WTC11 (cell line): Measurements from ENCODE around the gene MICAL1. TPM values are rescaled to one million over a fixed set of nuclear protein-coding genes. Genes with fewer than 3 reads are reported as not detected.

Source experiments
- ATAC-seq: fragments of 200-7000 bp; cut with Tn5 transposase; 2 replicates; pipeline ENCODE4 v1.10.0; 2021; ENCODE audit warnings: mild to moderate bottlenecking, moderate library complexity
- CTCF ChIA-PET: fragments of 300-600 bp; sonication (Branson Sonifier 250); formaldehyde crosslinking; loops from one replicate; lab custom pipeline; 2021; ENCODE audit warnings: antibody characterized with exemption; lab: Charles Lee
- POLR2A ChIA-PET: fragments of 350-600 bp; sonication (Branson Sonifier 250); formaldehyde crosslinking; loops from one replicate; lab custom pipeline; 2021; ENCODE audit warnings: antibody characterized with exemption; lab: Charles Lee
- DNase-seq: peaks from one replicate; pipeline ENCODE4 v3.0.0; 2021; ENCODE audit warnings: low spot score
- H3K27ac Mint-ChIP-seq: 2 replicates; pipeline ENCODE4 v1.8.0; 2021; ENCODE audit warnings: mixed read lengths
- H3K27me3 Mint-ChIP-seq: 2 replicates; pipeline ENCODE4 v1.8.0; 2021; ENCODE audit warnings: low read depth, mild to moderate bottlenecking, moderate library complexity, mixed read lengths
- H3K36me3 Mint-ChIP-seq: 2 replicates; pipeline ENCODE4 v1.8.0; 2021; ENCODE audit warnings: mixed read lengths
- H3K4me1 Mint-ChIP-seq: 2 replicates; pipeline ENCODE4 v1.8.0; 2022; ENCODE audit warnings: mixed read lengths
- H3K4me3 Mint-ChIP-seq: 2 replicates; pipeline ENCODE4 v1.8.0; 2021; ENCODE audit warnings: mild to moderate bottlenecking, moderate library complexity, mixed read lengths
- H3K9me3 Mint-ChIP-seq: 2 replicates; pipeline ENCODE4 v1.8.0; 2021; ENCODE audit warnings: mixed read lengths
- CBFB ChIP-seq: sonication (generic); formaldehyde crosslinking; IDR thresholded peaks from 2 replicates; pipeline ENCODE4 v1.8.1; 2022; ENCODE audit warnings: mild to moderate bottlenecking, low read depth, missing genetic modification reagents
- GTF2I ChIP-seq: fragments of 250-450 bp; sonication (Bioruptor Pico); conservative IDR thresholded peaks from 2 replicates; pipeline ENCODE4 v1.4.0; 2021; ENCODE audit warnings: mild to moderate bottlenecking
- HMGA2 ChIP-seq: fragments of 250-450 bp; sonication (Bioruptor Pico); IDR thresholded peaks from 2 replicates; pipeline ENCODE4 v1.4.0; 2021; ENCODE audit warnings: mild to moderate bottlenecking, moderate library complexity
- NFE2L1 ChIP-seq: sonication (generic); formaldehyde crosslinking; IDR thresholded peaks from 2 replicates; pipeline ENCODE4 v1.8.1; 2023; ENCODE audit warnings: missing genetic modification reagents
- NR2C2 ChIP-seq: sonication (generic); formaldehyde crosslinking; IDR thresholded peaks from 2 replicates; pipeline ENCODE4 v1.8.0; 2022; ENCODE audit warnings: mild to moderate bottlenecking, missing genetic modification reagents
- RORB ChIP-seq: fragments of 250-450 bp; sonication (Bioruptor Pico); IDR thresholded peaks from 2 replicates; pipeline ENCODE4 v1.9.0; 2021; ENCODE audit warnings: mild to moderate bottlenecking
- SMAD3 ChIP-seq: sonication (generic); formaldehyde crosslinking; IDR thresholded peaks from 2 replicates; pipeline ENCODE4 v1.8.0; 2022; ENCODE audit warnings: missing genetic modification reagents, mild to moderate bottlenecking, borderline replicate concordance
- SOX15 ChIP-seq: fragments of 250-450 bp; sonication (Bioruptor Pico); IDR thresholded peaks from 2 replicates; pipeline ENCODE4 v1.9.0; 2021; ENCODE audit warnings: mild to moderate bottlenecking
- SP1 ChIP-seq: sonication (generic); formaldehyde crosslinking; conservative IDR thresholded peaks from 2 replicates; pipeline ENCODE4 v1.8.1; 2022; ENCODE audit warnings: missing genetic modification reagents
- TEAD4 ChIP-seq: sonication (generic); formaldehyde crosslinking; IDR thresholded peaks from 2 replicates; pipeline ENCODE4 v1.8.0; 2022; ENCODE audit warnings: mild to moderate bottlenecking, missing genetic modification reagents
- TP53 ChIP-seq: sonication (generic); formaldehyde crosslinking; IDR thresholded peaks from 2 replicates; pipeline ENCODE4 v1.8.1; 2023; ENCODE audit warnings: mild to moderate bottlenecking, missing genetic modification reagents
- ZNF263 ChIP-seq: sonication (generic); formaldehyde crosslinking; IDR thresholded peaks from 2 replicates; pipeline ENCODE4 v1.8.1; 2022; ENCODE audit warnings: low read depth, mild to moderate bottlenecking, moderate library complexity, missing genetic modification reagents
- ZNF671 ChIP-seq: fragments of 250-450 bp; sonication (Bioruptor Pico); IDR thresholded peaks from 2 replicates; pipeline ENCODE4 v1.8.0; 2021; ENCODE audit warnings: mild to moderate bottlenecking
- total RNA-seq: library from RNA; stranded (reverse); gene quantifications from 3 replicates; pipeline ENCODE4 v1.2.3, GENCODE V29; 2021
- TF ChIP-seq, protein P1 (sequence below): sonication (generic); formaldehyde crosslinking; IDR thresholded peaks from 2 replicates; pipeline ENCODE4 v1.8.1; 2023; ENCODE audit warnings: mild to moderate bottlenecking, missing genetic modification reagents, borderline replicate concordance
- TF ChIP-seq, protein P2 (sequence below): fragments of 250-450 bp; sonication (Bioruptor Pico); IDR thresholded peaks from 2 replicates; pipeline ENCODE4 v1.8.0; 2021; ENCODE audit warnings: mild to moderate bottlenecking
- TF ChIP-seq, protein P3 (sequence below): fragments of 250-450 bp; sonication (Bioruptor Pico); IDR thresholded peaks from 2 replicates; pipeline ENCODE4 v1.9.0; 2021; ENCODE audit warnings: mild to moderate bottlenecking, borderline replicate concordance
- TF ChIP-seq, protein P4 (sequence below): sonication (generic); formaldehyde crosslinking; IDR thresholded peaks from 2 replicates; pipeline ENCODE4 v1.8.1; 2022; ENCODE audit warnings: mild to moderate bottlenecking, moderate library complexity, missing genetic modification reagents
- TF ChIP-seq, protein P5 (sequence below): sonication (generic); formaldehyde crosslinking; IDR thresholded peaks from 2 replicates; pipeline ENCODE4 v1.8.1; 2023; ENCODE audit warnings: mild to moderate bottlenecking, missing genetic modification reagents, moderate library complexity

Gene MICAL1
- total RNA-seq, 1 experiment from 2014 or later: 57.4 TPM

DNA sequence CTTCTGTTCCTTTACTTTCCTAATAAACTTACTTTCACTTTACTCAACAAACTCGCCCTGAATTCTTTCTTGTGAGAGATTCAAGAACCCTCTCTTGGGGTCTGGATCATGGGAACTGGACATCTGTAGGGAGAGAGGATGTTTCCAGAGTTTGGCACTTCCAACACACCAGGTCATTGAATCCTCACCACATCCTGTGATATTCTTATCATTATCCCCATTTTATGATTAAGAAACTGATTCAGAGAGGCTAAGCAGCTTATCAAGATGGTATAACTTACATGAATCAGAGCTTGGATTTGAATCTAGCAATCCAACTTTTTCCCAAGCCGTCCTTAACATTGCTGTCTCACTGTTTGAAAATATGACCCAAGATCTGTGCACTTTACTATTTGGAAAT lies 30.6 kb downstream of the MICAL1 start:
- Mint-ChIP-seq H3K4me1 (no peaks in the 10 kb centered on the region), H3K27ac (no peak overlapping the region), H3K36me3 (no peaks in the 10 kb centered on the region), H3K9me3 (no peaks in the 10 kb centered on the region), H3K4me3 (no peak overlapping the region), H3K27me3 (no peaks in the 10 kb centered on the region)
- DNase-seq (no peak), ATAC-seq (no peak)
- TF ChIP-seq HMGA2 (CRISPR knock-in tag): no peak
- no peak for TF ChIP-seq NR2C2
- ChIA-PET CTCF (no interaction called here), POLR2A (no interaction called here)

DNA sequence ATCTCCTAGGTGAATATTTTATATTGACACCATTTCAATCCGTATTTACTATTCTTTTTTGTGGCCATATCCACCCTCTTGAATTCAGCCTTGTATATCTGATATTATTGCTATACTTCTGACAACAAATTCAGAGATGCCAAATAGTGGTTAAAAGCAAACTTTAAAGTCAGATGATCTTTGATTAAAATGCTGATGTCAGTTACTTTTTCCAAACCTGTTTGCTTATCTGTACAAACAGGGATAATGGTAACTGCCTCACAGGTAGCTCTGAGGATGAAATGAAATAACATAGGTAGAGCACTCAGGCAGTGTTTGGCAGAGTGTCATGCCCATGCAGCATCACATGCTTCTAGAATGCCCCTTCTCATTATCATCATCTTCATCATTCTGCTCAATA lies 34.4 kb downstream of the MICAL1 start:
- H3K27ac Mint-ChIP-seq: no peak overlapping the region
- no peaks in the 10 kb centered on the region for H3K9me3 Mint-ChIP-seq
- TF ChIP-seq ZNF671 (CRISPR knock-in tag): no peak
- TF ChIP-seq RORB (CRISPR knock-in tag): no peak
- TF ChIP-seq NFE2L1 (CRISPR knock-in tag): no peak
- TF ChIP-seq, protein P1, sequence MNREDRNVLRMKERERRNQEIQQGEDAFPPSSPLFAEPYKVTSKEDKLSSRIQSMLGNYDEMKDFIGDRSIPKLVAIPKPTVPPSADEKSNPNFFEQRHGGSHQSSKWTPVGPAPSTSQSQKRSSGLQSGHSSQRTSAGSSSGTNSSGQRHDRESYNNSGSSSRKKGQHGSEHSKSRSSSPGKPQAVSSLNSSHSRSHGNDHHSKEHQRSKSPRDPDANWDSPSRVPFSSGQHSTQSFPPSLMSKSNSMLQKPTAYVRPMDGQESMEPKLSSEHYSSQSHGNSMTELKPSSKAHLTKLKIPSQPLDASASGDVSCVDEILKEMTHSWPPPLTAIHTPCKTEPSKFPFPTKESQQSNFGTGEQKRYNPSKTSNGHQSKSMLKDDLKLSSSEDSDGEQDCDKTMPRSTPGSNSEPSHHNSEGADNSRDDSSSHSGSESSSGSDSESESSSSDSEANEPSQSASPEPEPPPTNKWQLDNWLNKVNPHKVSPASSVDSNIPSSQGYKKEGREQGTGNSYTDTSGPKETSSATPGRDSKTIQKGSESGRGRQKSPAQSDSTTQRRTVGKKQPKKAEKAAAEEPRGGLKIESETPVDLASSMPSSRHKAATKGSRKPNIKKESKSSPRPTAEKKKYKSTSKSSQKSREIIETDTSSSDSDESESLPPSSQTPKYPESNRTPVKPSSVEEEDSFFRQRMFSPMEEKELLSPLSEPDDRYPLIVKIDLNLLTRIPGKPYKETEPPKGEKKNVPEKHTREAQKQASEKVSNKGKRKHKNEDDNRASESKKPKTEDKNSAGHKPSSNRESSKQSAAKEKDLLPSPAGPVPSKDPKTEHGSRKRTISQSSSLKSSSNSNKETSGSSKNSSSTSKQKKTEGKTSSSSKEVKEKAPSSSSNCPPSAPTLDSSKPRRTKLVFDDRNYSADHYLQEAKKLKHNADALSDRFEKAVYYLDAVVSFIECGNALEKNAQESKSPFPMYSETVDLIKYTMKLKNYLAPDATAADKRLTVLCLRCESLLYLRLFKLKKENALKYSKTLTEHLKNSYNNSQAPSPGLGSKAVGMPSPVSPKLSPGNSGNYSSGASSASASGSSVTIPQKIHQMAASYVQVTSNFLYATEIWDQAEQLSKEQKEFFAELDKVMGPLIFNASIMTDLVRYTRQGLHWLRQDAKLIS (CRISPR knock-in tag): no peak
- no peak for TF ChIP-seq SMAD3
- TF ChIP-seq, protein P2, sequence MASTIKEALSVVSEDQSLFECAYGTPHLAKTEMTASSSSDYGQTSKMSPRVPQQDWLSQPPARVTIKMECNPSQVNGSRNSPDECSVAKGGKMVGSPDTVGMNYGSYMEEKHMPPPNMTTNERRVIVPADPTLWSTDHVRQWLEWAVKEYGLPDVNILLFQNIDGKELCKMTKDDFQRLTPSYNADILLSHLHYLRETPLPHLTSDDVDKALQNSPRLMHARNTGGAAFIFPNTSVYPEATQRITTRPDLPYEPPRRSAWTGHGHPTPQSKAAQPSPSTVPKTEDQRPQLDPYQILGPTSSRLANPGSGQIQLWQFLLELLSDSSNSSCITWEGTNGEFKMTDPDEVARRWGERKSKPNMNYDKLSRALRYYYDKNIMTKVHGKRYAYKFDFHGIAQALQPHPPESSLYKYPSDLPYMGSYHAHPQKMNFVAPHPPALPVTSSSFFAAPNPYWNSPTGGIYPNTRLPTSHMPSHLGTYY (CRISPR knock-in tag): no peak
- no peak for TF ChIP-seq TEAD4
- TF ChIP-seq, protein P3, sequence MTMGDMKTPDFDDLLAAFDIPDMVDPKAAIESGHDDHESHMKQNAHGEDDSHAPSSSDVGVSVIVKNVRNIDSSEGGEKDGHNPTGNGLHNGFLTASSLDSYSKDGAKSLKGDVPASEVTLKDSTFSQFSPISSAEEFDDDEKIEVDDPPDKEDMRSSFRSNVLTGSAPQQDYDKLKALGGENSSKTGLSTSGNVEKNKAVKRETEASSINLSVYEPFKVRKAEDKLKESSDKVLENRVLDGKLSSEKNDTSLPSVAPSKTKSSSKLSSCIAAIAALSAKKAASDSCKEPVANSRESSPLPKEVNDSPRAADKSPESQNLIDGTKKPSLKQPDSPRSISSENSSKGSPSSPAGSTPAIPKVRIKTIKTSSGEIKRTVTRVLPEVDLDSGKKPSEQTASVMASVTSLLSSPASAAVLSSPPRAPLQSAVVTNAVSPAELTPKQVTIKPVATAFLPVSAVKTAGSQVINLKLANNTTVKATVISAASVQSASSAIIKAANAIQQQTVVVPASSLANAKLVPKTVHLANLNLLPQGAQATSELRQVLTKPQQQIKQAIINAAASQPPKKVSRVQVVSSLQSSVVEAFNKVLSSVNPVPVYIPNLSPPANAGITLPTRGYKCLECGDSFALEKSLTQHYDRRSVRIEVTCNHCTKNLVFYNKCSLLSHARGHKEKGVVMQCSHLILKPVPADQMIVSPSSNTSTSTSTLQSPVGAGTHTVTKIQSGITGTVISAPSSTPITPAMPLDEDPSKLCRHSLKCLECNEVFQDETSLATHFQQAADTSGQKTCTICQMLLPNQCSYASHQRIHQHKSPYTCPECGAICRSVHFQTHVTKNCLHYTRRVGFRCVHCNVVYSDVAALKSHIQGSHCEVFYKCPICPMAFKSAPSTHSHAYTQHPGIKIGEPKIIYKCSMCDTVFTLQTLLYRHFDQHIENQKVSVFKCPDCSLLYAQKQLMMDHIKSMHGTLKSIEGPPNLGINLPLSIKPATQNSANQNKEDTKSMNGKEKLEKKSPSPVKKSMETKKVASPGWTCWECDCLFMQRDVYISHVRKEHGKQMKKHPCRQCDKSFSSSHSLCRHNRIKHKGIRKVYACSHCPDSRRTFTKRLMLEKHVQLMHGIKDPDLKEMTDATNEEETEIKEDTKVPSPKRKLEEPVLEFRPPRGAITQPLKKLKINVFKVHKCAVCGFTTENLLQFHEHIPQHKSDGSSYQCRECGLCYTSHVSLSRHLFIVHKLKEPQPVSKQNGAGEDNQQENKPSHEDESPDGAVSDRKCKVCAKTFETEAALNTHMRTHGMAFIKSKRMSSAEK (CRISPR knock-in tag): no peak
- TF ChIP-seq SOX15 (CRISPR knock-in tag): no peak
- TF ChIP-seq ZNF263: no peak
- no peak for TF ChIP-seq TP53 (CRISPR knock-in tag)
- TF ChIP-seq CBFB (CRISPR knock-in tag): no peak
- TF ChIP-seq, protein P4, sequence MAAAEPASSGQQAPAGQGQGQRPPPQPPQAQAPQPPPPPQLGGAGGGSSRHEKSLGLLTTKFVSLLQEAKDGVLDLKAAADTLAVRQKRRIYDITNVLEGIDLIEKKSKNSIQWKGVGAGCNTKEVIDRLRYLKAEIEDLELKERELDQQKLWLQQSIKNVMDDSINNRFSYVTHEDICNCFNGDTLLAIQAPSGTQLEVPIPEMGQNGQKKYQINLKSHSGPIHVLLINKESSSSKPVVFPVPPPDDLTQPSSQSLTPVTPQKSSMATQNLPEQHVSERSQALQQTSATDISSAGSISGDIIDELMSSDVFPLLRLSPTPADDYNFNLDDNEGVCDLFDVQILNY: no peak
- TF ChIP-seq SP1 (CRISPR knock-in tag): no peak
- TF ChIP-seq, protein P5, sequence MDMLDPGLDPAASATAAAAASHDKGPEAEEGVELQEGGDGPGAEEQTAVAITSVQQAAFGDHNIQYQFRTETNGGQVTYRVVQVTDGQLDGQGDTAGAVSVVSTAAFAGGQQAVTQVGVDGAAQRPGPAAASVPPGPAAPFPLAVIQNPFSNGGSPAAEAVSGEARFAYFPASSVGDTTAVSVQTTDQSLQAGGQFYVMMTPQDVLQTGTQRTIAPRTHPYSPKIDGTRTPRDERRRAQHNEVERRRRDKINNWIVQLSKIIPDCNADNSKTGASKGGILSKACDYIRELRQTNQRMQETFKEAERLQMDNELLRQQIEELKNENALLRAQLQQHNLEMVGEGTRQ (CRISPR knock-in tag): no peak
- TF ChIP-seq GTF2I (CRISPR knock-in tag): no peak
- ChIA-PET POLR2A (no interaction called here), CTCF (no interaction called here)
- H3K36me3 Mint-ChIP-seq: no peaks in the 10 kb centered on the region
- DNase-seq (no peak), ATAC-seq (no peak)
- H3K4me1 Mint-ChIP-seq: no peaks in the 10 kb centered on the region
- no peak overlapping the region for H3K4me3 Mint-ChIP-seq
- H3K27me3 Mint-ChIP-seq: no peaks in the 10 kb centered on the region
